GM19324 (cell line): ENCODE data around the gene GALNT13.

Experiments used
- ATAC-seq: cut with Tn5 transposase; IDR thresholded peaks from one replicate; pipeline ENCODE4 v1.9.1; 2021; ENCODE audit warnings: mild to moderate bottlenecking, moderate library complexity; ENCODE audit not compliant: unreplicated experiment, low FRiP score

The GALNT13 gene

GRCh38 chr2:154097833-154098398, 226.2 kb downstream of the GALNT13 start:
- no peak for ATAC-seq

GRCh38 chr2:154120706-154121105, 249.0 kb downstream of the GALNT13 start:
- ATAC-seq, result no peak

GRCh38 chr2:154125891-154126290, 254.2 kb downstream of the GALNT13 start:
- no peak for ATAC-seq

- ATAC-seq, result no peak
These were observed 259.1 kb downstream of the GALNT13 start for GRCh38 chr2:154130821-154131220.

- no peak for ATAC-seq
These were observed 261.1 kb downstream of the GALNT13 start for GRCh38 chr2:154132827-154133226.

GRCh38 chr2:154133823-154134222, 262.1 kb downstream of the GALNT13 start:
- no peak for ATAC-seq

GRCh38 chr2:154140249-154141025, 268.7 kb downstream of the GALNT13 start:
- ATAC-seq, result no peak

GRCh38 chr2:154142480-154142879, 270.8 kb downstream of the GALNT13 start:
- no peak for ATAC-seq

GRCh38 chr2:154143105-154143504, 271.4 kb downstream of the GALNT13 start:
- ATAC-seq, result no peak

- ATAC-seq, result no peak
These were observed 286.4 kb downstream of the GALNT13 start for GRCh38 chr2:154158101-154158500.

GRCh38 chr2:154161286-154161685, 289.6 kb downstream of the GALNT13 start:
- no peak for ATAC-seq

- ATAC-seq, result no peak
These were observed 298.7 kb downstream of the GALNT13 start for GRCh38 chr2:154170400-154170799.

- ATAC-seq, result no peak
These were observed 301.4 kb downstream of the GALNT13 start for GRCh38 chr2:154173164-154173563.

- ATAC-seq, result no peak
These were observed 302.2 kb downstream of the GALNT13 start for GRCh38 chr2:154173919-154174318.

- ATAC-seq, result no peak
These were observed 310.3 kb downstream of the GALNT13 start for GRCh38 chr2:154182008-154182407.

- no peak for ATAC-seq
These were observed 316.2 kb downstream of the GALNT13 start for GRCh38 chr2:154187948-154188347.

- ATAC-seq, result no peak
These were observed 318.2 kb downstream of the GALNT13 start for GRCh38 chr2:154189953-154190352.

GRCh38 chr2:154193246-154193645, 321.5 kb downstream of the GALNT13 start:
- ATAC-seq, result no peak

- ATAC-seq, result no peak
These were observed 323.4 kb downstream of the GALNT13 start for GRCh38 chr2:154194909-154195643.

- no peak for ATAC-seq
These were observed 324.0 kb downstream of the GALNT13 start for GRCh38 chr2:154195644-154196195.

- no peak for ATAC-seq
These were observed 327.1 kb downstream of the GALNT13 start for GRCh38 chr2:154198866-154199265.
